ENCODE data around the gene GSTT2.

- no peak for TF ChIP-seq POLR2A (IDR thresholded peaks at IDR 0.05)
- no peak for TF ChIP-seq CTCF (IDR thresholded peaks at IDR 0.05)
Observed at GRCh38 chr22:24025475-24025874, 45.5 kb downstream of the GSTT2 start.

All from right lobe of liver (tissue), 4 donors.